Central memory CD4-positive, alpha-beta T cell (primary cell): ENCODE data around the gene NDRG3.
"Not testable (repeated sequence)": the region's sequence is repeated elsewhere in the genome, so short reads cannot be mapped to it uniquely, and the experiment has no call there.

ENCODE experiments used
- DNase-seq: peaks from one replicate; pipeline ENCODE4 v3.0.0; 2022

NDRG3 gene

DNA sequence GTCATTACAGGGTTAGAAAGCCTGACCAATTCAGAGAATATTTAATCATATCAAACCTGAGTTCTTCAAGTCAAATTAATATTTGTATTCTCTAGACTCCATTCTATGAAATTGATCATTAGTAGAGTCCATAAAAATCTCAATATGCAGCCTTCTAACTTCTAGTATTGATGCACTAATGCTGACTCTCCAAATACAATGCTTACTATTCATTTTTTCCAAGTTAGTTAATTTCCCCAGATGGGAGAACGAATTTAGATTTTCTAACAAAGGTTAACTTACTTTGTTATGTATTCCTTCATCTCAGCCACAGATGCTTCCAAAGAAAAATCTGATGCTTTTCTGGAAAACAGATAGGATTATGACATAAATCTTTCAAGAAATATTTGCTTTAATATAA, 12.4 kb upstream of the NDRG3 start:
- no peak for DNase-seq

DNA sequence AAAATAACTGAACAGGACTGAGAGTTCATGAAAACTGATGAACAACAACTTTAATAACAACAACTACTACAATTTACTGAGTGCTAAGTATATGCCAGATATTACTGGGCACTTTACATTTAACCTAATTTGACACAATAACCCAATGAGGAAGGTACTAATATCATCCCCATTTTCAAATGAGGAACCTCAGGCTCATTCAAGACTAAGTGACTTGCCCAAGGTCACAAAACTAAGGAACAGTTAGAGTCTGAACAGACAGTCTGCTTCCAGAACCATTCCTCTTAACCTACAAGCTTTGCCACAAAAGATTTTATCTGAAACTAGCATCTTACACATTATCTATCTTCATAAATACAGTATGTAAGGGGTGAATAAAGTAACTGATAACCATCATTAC, 10.6 kb upstream of the NDRG3 start:
- no peak for DNase-seq

DNA sequence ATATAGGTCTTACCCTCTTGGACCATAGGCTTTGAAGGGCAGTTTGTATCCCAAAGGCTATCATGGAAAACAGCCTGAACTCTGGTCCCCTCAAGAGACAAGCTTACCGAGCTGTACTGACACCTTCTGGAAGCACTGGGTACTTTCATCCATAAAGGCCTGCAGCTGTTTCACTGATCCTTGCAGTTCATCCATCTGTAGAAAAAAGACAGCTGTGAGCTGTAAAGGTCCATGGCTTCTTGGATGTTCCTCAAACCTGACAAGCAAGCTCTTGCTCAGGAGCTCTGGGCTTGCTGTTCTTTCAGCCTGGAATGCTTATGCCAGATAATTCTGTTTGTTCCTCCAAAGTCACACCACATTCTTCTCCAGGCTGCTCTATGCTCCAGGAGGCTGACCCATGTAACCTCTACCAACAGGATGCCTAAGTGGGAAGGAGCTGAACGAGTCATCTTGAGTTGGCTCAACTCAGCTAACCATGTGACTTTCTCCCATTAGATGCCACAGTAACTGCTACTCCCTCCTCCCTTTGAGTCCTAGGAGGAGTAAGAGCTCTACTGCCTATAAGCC, 8.8 kb upstream of the NDRG3 start:
- peak; percentile 43 for DNase-seq

DNA sequence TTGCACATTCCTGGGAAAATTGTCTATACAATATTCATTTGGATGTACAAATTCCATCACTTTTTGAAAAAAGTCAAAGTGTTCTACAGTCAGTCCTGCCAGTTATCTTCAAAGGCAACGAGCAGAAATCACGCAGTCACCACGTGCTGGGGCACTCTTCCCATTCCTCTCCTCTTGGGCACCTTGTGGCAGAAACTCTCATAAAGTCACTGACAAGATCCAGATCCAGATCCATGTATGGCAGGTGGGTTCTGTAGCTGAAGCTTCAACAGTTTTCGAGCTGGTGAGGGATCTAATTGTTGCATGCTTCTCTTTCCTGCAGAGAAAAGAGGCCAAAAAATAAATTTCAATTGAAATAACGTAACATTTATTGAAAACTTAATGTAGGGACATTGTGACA, 6.7 kb upstream of the NDRG3 start:
- no peak for DNase-seq

DNA sequence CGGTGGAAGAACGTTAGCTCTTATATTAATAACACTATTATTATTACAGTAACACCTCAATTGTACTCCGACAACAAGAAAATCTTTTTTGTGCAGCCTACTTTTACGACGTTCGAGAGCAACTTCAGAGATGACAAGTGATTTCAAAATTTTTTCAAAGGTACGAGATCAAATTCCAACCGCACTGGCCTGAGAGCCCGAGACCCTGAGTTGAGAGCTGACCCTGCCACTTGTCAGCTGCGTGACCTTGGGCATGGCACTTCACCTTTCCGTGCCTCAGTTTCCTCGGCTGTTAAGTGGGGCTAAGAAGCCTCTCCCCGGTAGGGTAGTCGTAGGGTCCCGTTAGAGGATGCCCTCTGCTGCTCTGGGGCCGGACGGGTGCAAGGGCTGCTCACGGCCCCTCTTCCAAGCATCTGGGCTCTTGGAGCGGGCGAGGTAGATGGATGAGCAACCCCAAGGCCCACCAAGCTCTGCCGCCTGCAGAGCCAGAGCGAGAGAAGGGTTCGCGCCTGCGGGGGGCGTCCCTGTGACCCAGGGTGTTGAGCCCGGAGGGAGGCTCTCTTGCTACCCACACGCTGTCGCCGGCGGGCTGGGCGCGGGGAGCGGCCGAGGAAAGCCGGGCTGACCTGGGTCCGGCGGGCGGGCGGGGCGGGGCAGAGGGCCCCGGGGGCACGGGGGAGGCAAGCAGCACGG, 510 bp downstream of the NDRG3 start:
- DNase-seq: no peak

DNA sequence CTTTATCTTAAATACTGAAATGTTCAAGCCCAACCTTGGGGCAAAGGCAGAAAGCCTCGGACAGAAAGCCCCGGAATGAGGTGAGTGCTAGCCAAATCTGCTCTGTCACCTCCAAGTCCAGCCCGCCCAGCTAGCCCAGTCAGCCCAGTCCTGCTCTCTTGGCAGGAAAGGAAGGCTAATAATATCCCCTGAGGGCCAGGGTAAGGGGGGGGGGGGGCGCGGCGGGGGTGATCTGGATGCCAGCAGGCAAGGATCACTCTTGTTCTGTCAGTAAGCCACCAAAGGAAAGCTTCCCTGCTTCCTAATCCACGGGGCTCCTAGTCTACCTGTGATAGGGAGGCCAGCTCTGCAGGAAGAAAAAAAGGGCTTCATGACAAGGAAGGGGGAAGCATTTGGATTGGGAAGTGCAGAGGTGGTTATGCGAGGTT, 1.1 kb downstream of the NDRG3 start:
- no peak for DNase-seq

DNA sequence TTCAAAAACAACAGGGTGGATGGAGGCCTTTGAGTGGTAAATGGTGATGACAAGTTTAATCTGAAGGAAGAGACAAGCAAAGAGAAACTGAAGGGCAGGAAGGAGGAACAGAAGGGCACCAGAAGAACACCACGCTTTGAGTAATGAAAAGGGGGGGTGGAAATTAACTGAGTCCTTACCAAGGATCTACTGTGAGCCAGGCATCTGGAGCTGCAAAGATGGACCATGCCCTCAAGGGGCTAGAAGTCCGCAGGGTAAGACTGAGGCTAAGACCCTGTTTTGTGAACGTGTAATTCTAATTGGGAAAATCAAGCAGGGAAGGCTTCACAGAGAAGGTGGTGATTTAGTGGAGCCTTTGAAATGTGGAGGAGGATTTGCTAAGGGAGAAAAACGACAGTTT, 1.6 kb downstream of the NDRG3 start:
- DNase-seq: no peak

DNA sequence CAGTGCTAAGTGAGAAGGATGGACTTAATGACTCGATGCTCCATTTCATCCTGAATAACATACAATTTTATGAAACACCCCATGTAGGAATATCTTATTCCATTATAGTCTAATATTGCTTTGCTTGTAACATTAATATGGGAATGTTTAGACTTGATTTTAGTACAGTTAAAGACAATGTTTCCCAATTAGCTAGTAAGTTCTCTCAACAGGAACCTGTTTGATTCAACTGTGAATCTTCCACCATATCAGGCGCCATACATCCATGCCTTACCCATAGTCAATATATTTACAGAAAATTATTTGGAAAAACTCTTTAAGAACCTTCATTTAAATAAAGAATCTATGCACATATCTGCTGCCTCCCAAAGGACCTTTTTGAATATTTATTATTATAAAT, 3.3 kb downstream of the NDRG3 start:
- DNase-seq: no peak

DNA sequence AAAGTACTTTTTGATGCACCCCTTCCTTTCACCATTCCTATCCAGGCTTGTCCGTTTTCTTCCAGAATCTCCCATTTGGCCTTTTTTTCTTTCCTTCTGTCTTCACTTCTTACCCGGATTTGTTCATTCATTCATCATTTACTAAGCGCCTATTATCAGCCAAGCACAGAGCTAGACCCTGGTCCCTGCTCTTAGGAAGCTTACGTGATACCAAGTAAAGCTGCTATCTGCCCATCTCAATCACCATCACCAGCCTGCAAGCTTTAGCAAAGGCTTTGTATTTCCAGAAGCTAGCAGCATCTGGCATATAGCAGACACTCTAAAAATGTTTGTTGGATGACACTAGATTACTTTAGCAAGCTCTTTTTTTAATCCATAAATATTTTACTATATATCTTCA, 4.8 kb downstream of the NDRG3 start:
- no peak for DNase-seq

DNA sequence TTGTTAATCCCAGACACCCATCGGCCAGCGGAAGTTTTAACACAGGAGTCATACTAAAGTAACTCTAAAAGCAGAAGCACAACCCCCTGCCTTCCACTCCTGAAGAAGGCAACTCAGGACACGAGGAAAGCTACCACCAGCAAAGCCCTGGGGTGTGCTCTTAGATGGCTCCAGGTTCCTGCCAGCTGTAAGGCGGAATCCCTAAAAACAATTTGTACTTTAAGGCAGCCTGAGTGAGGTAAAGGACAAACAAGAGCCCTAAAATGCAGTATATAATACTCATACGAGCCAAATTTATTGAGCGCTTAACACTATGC, 8.7 kb downstream of the NDRG3 start:
- DNase-seq: no peak

DNA sequence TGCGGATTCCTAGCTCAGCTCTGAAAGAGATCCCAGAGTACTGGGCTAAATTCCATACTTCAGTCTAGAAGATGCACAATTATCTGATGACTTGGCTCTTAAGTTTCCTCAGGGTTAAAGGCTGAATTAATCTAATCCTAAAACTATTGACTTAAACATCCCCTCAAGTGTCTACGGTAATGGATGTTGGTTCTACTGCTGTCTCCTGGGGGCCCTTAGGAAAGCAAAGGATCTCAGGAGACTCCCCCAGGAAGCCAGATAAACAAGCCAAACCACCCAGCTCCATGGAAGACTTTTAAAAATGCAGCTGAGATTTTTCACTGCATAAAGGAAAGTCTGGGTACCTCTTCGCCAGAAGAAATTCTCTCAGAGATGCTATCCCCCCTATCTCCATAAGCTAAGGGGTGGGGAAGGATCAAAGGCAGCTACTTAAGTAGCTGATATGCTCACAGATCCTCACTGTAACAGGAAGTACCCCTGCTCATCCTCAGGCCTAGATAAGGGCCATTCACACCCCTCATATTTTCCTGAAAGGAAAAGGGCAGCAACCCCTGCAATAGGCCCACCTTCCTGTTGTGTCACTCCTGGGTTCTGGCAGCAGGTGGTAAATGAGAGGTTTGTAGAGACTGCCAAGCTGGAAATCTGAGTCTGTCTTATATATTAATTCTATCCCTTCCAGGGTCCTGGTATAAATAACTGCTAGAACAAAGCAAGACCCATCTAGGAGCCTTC, 9.3 kb downstream of the NDRG3 start:
- no peak for DNase-seq

DNA sequence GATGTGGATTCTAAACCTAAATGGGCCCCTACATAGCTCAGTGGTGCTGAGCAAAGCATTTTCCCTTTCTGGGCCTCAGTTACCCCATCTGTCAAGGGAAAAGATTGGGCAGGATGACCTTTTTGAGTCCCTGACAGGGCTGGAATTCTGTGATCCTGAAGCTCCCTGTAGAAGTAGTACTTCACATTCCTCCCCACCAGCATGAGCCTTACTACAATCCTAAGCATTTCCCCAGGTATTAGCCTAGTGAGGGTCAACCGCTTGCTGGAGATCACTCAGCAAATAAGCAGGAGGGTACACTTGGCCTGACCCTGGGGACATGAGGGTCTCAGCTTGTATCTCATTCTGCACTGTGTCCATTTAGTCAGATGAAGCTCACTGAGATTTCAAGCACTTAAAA, 13.4 kb downstream of the NDRG3 start:
- no peak for DNase-seq

DNA sequence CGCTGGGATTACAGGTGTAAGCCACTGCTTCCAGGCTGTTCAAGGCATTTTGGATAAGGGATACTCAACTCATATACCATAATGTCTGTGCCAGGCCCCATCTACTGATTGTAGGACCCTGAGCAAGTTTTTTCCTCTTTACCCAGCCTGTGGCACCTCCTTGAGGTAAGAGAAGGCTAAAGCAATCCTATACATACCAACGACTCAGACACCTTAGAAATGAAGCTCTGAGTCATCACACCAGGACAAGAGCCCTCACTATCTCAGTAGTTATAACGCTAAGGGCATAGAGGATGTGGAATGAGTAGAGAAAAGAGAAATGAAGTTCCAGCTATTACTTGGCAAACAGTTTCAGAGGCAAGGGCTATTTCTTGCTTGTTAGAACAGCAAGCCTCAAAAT, 16.9 kb downstream of the NDRG3 start:
- DNase-seq: no peak

DNA sequence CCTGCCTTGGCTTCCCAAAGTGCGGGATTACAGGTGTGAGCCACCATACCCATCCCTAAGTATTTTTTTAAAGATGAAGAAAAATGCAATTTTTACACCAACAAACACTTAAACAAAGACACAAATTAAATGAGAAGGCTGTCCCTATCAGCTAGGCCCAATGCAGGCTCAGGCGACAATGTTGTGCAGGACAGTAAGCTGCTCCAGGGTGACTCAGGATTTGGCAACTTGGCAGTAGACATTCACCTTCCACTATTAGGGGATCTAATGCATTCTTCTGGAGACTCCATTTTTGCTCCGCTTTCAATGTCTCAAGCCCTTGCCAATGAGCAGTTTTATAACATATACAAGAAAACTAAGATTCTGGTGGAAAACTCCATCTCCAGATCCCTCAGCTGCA, 19.7 kb downstream of the NDRG3 start:
- no peak for DNase-seq

DNA sequence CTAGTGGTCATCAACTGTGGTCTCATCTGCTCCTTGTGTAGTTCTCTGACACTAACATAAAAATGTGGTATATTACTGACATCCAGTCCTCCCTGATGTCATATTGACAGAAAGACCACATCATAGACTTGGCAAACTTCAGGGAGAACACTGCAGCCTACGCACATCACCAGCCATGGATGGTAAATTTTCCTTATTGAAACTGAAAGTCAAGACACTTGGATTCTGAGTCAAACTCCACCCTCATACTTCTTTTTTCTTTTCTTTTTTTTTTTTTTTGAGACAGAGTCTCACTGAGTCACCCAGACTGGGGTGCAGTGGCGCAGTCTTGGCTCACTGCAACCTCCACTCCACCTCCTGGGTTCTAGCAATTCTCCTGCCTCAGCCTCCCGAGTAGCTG, 25.4 kb downstream of the NDRG3 start:
- no peak for DNase-seq

DNA sequence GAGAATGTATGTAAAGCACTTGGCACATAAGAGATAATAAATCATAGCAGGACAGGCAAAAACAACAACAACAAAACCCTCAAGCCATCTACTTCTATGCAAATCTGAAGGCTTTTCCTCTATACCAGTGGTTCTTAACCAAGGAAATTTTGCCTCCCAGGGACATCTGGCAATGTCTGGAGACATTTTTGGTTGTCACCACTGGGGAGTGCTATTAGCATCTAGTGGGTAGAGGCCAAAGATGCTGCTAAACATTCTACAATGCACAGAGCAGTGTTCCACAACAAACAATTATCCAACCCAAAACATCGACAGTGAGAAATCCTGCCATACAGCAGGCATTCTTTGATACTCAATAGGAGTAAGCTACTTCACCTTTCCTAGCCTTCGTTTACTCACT, 28.2 kb downstream of the NDRG3 start:
- DNase-seq: peak; percentile 8

DNA sequence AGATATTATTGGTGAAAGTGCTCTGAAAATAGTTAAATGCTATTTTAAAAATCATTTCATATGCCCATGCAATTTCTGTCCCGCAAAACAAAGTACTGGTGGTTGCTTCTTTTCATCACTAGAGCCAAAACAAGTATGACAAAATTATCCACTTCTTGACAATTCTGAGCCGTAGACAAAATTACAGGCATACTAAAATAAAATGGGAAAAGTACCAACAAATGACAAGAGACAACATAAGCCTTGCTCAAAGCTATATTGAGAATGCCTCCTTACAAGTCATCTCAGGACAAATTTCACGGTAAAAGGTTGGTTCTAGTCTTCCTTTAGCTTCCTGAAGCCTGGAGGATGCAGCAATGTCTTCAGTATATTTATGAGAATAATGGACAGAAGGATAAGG, 28.9 kb downstream of the NDRG3 start:
- no peak for DNase-seq

DNA sequence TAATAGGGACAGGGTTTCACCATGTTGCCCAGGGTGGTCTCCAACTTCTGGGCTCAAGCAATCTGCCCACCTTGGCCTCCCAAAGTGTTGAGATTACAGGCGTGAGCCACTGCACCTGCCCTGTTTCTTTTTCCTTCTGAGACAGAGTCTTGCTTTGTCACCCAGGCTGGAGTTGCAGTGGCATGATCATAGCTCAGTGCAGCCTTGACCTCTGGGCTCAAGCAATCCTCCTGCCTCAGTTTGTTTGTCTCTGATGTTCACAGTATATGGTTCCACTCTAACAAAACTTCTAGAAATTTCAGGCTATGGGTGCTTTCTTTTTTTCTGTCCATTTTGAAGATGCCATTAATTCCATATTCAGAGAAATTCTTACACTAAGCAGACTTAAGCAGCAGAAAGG, 33.1 kb downstream of the NDRG3 start:
- no peak for DNase-seq

DNA sequence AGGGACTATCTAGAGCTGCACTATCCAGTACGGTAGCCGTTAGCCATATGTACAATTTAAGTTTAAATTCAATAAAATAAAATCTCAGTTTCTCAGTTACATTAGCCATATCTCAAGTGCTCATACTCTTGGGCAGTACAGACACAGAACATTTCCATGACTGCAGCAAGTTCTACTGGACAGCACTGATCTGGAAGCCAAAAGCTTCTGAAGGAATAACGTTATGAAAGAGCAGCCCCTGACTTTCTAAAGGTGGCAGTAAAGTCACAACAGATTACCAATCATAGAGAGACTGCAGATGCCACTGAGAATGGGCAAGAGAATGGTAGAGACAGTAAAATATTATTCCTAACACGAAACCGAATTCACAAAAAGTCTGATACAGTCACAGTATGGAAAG, 36.8 kb downstream of the NDRG3 start:
- DNase-seq: no peak

DNA sequence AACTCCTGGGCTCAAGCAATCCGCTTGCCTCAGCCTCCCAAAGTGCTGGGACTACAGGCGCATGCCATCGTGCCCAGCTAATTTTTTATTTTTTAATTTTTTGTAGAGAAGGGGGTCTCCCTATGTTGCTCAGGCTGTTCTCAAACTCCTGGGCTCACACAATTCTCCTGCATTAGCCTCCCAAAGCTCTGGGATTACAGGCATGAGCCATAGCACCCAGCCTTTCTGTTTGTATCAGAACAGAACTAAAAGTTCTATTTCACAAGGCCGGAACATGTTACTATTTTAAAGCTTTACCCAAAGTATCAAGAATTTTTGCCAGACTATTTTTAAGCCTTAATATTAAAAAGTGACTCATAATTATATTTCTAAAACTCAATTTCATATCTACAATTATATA, 42.4 kb downstream of the NDRG3 start:
- DNase-seq: no peak

DNA sequence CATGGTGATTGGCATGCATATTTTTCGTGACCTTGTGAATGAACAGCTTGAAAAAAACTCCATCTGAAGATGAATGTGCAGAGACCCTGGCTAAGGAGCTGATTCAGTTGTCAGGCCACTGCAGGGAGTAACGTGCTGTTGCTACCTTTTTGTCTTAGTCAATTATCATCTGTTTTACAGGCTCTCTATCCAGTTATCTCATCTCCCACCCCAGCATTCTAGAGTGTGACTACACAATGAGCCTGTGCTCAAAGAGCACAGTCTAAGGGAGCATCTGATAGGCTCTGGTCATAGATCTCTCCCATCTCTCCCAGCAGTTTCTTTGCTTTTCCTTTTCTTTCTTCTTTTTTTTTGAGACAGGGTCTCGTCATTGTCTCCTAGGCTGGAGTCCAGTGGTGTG, 45.5 kb downstream of the NDRG3 start:
- no peak for DNase-seq

DNA sequence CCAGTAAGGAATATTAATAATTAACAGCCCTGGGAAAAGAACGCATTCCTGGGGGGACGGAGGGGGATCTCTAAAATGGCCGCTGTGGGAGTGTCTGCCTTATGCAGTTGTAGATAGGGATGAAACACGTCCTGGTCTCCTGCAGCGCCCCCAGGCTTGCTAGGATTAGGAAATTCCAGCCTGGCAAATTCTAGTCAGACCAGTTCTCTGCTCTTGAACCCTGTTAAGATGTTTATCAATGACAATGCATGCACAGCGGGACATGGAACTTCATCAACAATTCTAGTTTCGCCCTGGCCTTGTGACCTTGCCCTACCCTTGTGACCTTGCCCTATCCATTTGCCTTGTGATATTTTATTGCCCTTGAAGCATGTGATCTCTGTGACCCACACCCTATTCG, 50.4 kb downstream of the NDRG3 start:
- not testable (repeated sequence) for DNase-seq

DNA sequence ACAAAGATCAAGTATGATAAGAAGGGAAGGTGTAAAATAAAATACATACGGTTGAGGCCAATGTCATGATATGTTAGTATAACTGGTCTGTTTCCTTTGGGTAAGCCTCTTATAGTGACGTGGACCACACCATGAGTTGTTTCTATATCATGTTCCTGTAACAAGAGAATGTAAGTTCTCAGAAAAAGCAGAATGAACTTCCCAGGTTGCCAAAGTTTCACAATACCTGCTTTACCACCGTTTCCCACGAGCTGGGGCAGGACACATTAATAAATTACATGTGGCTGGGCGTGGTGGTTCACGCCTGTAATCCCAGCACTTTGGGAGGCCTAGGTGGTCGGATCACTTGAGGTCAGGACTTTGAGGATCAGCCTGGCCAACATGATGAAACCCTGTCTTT, 57.3 kb downstream of the NDRG3 start:
- no peak for DNase-seq

DNA sequence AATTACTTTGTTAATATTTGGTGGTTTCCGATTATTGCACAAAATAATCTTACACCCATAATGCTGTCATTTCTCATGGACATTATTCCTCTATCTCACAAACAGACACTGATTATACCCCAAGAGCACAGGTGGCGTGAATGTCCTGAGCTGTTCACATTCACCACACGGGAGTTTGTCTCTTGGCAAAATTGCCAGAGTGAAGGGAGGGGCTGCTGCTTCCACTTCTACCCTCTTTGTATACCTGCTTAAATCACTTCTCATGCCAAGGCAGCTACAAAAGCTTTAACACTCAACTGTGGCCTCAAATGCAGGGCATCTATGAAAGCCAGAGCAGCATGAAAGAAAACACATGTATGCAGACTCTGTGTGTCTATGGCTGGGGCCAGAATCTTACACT, 58.0 kb downstream of the NDRG3 start:
- DNase-seq: no peak

DNA sequence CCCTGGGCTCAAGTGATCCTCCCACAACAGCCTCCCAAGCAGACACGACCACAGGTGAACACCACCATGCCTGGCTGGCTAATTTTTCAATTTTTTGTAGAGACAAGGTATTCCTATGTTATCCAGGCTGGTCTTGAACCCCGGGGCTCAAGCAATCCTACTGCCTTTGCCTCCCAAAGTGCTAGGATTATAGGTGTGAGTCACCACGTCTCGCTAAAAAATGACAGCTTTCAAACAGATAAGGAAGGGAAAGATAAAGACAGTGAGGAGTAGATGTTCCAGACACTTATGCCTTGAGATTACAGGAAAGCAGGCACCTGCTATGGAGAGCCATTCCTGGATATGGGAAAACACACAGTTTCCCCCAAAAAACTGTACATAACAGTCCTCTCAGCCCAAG, 58.9 kb downstream of the NDRG3 start:
- DNase-seq: no peak
